ENCODE results near the gene MCIDAS.

The MCIDAS gene

DNA sequence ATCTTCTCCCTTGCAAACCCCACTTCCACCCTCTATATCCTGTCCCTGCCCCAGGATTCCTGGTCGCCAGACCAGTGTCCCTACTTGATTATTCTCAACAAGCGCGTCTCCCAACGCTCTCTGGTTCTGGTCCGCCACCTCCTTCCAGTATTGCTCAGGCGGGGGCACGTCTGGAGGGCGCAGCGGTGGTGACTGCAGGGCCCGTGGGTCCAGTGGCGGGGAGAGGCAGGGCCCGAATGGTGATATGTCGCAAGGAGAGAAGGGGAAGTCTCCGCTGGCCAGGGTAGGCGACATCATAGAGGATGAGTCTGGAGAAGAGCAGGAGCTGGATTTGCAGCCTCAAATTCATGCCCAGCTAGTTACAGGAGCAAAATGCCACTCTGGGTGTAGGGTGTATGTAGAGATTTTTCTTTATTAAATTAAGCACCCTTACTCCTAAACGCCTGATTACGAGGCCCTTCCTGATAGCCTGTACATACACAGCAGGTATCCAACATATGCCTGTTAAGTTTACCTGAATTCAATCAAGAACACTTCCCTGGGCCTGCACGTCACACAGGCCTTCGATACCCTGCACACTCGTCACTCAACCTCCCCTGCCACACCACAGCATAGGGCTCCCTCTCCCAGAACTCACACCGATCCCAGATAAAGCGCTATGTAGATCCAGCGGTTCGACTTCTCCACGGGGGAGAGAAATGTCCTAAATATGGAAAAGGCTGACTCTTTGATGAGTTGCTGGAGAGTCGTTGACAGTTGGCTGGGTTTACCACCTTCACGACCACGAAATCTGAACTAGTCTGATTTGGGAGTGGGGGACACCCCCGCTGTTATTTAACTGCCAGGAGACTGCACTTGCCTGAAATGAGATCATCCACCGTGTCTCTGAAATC lies 4.8 kb downstream of the MCIDAS start:
- no peak for DNase-seq (ENCODE audit: low spot score)

GRCh38 chr5:55220433-55221185 lies 6.5 kb downstream of the MCIDAS start:
- no peak for DNase-seq (ENCODE audit: low spot score)

- DNase-seq (ENCODE audit: low spot score), result no peak
Observed at GRCh38 chr5:55219770-55220169, 7.3 kb downstream of the MCIDAS start.

DNA sequence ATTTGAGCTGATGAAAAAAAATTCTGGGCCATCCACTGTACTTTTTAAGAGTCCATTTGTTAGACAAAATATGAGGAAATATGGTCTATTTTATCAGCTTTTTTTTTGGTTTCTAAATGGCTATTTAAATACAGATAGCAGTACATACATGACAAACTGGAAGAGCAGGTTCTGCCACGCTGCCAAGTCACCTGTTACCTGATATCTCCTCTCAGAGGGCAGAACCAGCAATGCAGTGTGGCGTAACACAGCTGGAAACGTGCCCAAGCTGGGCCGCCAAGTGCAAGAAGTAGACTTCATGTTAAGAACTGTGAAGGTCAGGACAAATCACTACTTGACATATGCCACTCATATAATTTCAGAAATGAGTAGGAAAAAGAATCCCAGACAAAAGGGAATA lies 8.1 kb downstream of the MCIDAS start:
- DNase-seq (ENCODE audit: low spot score), result no peak

GRCh38 chr5:55211184-55211874 lies 15.8 kb downstream of the MCIDAS start:
- DNase-seq (ENCODE audit: low spot score), result no peak

DNA sequence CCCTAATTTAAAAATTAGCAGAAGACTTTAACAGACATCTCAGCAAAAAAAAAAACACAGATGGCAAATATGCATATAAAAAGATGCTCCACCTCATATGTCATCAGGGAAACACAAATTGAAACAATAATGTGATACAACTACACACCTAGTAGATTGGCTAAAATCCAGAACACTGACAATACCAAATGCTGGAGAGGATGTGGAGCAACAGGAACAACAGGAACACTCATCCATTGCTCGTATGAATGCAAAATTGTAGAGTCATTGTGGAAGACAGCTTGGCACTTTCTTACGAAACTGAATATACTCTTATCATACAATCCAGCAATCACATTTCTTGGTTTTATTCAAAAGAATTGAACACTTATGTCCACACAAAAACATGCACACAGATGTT lies 22.1 kb downstream of the MCIDAS start:
- no peak for DNase-seq (ENCODE audit: low spot score)

DNA sequence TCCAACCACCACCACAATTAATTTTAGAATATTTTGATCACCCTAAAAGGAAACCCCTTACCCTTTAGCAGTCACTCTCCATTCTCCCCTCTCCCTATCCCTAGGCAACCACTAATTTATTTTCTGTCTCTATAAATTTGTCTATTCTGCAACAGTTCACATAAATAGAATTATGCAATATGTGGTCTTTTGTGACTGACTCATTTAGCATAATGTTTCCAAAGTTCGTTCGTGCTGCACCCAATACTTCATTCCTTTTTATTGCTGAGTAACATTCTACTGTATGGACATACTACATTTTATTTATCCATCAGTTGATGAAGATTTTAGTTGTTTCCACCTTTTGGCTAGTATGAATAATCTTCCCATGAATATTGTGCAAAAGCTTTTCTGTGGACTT lies 36.0 kb downstream of the MCIDAS start:
- DNase-seq (ENCODE audit: low spot score), result no peak

DNA sequence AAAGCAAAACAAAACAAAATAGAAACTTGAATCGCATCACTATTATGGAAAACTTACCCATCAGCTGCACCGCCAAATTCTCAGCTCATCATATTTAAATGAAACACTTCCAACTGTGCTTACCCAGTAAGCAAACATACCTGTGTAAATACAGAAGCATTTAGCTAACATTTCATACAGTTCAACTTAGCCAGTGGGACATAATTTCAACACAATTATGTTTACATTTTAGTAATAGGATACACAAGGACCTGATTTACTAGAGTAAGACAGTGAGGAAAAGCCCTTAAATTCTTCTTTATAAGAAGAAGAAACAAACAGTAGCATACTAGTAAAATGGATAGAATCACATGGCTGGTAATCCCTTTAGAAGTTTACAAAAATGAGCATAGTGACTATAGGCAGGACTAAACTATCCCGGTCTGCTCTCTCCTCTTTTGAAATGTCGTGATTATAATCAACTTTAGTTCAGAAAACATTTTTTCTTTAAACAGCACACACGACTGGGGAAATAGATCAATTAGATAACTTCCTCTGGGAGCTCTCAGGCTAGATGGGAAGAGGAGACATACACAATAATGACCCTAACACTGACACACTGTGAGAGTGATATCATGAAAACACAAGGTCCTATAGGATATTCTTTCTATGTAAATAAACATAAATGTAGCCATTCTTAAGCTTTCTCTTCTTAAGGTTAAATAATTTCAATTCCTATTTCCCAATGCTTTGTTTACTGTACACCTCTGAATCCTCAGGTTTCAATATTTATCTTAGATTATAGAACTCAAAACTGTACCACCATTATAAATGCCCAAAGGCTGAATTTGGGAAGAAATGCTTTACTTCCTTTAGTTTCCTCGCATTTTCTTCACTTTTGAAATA lies 38.2 kb downstream of the MCIDAS start:
- no peak for DNase-seq (ENCODE audit: low spot score)

DNA sequence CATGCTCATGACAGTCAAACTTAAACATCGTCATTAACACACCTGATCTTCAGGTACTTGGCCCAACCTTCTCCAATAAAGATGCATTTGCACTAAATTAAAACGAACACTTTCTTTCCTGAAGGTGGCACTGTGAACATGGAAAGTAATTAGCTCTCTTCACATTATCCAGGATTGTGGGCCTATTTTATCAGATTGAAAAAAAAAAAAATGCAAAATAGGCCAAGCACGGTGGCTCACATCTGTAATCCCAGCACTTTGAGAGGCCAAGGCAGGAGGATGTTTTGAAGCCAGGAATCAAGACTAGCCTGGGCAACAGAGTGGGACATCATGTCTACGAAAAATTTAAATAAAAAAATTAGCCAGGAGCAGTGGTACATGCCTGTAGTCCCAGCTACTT lies 39.7 kb downstream of the MCIDAS start:
- DNase-seq (ENCODE audit: low spot score), result no peak

DNA sequence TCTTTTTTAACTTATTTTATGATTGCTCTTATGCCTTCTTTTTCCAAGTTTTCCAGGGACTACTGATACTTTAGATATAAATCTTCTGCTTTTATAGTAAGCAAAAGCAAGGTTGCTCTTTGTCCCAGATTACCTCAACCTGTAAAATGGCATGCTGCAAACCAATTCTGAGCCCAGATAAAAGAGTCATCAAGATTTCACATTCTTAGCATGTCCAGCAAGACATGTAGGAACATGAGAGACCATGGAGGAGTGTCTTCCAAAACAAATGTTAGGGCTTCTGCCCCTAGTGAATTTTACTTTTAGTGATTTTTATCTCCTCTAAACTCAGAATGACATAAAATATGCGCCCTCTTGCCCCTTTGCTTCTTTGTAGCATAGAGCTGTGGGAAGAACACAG lies 47.1 kb downstream of the MCIDAS start:
- DNase-seq (ENCODE audit: low spot score), result no peak

- DNase-seq (ENCODE audit: low spot score), result no peak
Observed at GRCh38 chr5:55177078-55177477, 50.0 kb downstream of the MCIDAS start.

DNA sequence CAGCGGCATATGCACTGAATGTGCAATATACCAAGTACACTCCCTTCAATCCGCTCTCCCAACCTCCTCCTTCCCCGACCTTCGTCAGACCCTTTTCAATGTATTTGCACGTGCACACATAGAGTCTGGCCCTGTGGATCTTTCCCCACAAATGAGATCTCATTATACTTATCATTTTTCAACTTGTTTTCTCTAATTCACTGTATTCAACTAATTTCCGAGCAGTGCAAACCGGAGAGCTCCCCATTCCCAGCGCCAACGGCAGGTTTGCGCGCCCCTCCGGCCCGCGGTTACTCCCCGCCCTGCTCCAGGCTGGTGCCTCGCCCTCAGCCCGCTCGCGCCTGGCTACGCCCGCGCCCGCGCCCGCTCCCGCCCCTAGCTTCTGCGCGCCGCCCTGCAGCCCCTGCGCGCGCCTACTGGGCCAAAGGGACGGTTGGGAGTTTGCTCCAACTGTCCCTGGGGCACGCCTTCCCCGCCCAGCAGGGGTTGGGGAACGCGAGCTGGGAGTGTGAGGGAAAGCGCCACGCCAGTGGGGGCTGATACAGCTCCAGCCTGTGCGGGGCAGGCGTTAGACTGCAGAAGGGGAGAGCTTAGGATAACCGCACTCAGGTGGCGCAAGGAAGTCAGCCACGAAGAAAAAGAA lies 50.8 kb downstream of the MCIDAS start:
- DNase-seq (ENCODE audit: low spot score), result peak; percentile 53

DNA sequence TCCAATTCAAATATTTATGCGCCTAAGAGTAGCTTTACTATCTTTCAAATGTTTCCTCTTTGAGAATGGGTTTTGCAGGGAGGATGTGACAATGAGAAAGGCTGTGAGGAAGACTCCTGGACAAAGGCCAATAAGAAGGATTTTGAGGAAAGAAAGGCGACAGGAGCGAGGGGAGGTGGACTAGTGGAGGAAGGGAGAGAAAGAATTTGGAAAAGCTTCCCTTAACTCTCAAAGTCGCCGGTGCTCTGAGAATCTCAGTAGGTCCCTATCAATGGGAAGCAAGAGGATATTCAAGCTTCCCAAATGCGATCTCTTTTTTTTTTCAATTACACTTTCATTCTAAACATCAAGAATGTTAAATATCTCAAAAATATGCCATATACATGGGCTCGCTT lies 51.3 kb downstream of the MCIDAS start:
- DNase-seq (ENCODE audit: low spot score), result no peak

DNA sequence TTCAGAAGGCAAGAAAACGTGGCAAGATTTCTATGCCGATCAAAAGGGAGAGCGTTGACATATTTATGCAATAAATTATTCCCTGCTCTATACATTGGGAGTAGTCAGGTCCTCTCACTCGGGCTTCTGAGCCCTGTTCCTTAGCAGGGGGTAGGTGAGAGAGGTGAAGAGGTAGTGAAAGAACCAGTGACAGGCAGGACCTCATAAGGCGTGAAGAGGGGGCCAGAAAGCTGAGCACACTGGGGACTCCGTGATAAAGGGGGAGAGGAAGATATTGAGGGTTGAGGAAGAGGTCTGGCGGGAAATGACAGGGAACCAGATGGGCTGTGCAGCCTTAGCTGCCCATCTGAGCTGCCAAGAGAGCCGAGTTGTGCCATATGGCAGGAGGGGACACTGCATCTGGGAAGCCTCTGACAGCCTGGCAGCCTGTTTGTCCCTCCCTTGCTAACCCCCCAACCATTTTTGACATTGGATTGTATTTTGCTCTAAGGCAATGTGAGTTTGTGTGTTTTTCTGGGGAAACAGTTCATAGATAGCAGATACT lies 53.4 kb downstream of the MCIDAS start:
- DNase-seq (ENCODE audit: low spot score), result no peak

- peak; percentile 98 for DNase-seq (ENCODE audit: low spot score)
Observed at GRCh38 chr5:55172937-55173686, 54.0 kb downstream of the MCIDAS start, which contains the start of gene CDC20B. TSS of gene CDC20B (minus strand) at chr5:55173177. CDS start at chr5:55173000, 177 bp downstream.

GRCh38 chr5:55172051-55172899 lies 54.8 kb downstream of the MCIDAS start:
- DNase-seq (ENCODE audit: low spot score), result peak; percentile 79

DNA sequence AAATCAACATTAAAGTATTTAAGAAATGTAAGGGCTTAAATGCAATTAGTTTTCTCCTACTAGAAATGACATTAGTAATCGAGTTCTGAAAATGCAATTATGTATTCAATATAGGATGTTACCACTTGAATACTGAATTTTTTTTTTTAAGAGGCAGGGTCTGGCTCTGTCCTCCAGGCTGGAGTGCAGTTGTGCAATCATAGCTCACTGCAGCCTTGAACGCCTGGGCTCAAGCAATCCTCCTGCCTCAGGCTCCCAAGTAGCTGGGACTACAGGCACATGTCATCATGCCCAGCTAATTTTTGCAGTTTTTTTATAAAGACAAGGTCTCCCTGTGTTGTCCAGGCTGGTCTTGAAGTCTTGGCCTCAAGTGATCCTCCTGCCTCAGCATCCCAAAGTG lies 55.6 kb downstream of the MCIDAS start:
- DNase-seq (ENCODE audit: low spot score), result no peak
